Gastroesophageal sphincter (tissue), 3 donors: ENCODE results near the gene CCDC57.

ENCODE experiments used
- EP300 ChIP-seq: sonication (generic); formaldehyde crosslinking; IDR thresholded peaks from one replicate; pipeline ENCODE4 v1.6.1; 2017; ENCODE audit warnings: antibody characterized with exemption, mild to moderate bottlenecking
- POLR2A ChIP-seq, 2 donors: fragments of 450-650 bp; IDR thresholded peaks; one replicate each; pipeline ENCODE4 v1.6.1; 2017; ENCODE audit warnings: antibody characterized with exemption in 2 of 2, mild to moderate bottlenecking in 2 of 2, moderate library complexity in 1 of 2
- TF ChIP-seq, protein P1 (sequence below), 4 experiments: fragments of 200-600 bp in 2 of 4; fragments of 450-650 bp in 2 of 4; sonication (generic) in 1 of 4; IDR thresholded peaks; one replicate each; pipeline ENCODE4 v1.5.1; 2017 to 2019; ENCODE audit warnings: antibody characterized with exemption in 4 of 4, mild to moderate bottlenecking in 2 of 4, moderate library complexity in 2 of 4

DNA sequence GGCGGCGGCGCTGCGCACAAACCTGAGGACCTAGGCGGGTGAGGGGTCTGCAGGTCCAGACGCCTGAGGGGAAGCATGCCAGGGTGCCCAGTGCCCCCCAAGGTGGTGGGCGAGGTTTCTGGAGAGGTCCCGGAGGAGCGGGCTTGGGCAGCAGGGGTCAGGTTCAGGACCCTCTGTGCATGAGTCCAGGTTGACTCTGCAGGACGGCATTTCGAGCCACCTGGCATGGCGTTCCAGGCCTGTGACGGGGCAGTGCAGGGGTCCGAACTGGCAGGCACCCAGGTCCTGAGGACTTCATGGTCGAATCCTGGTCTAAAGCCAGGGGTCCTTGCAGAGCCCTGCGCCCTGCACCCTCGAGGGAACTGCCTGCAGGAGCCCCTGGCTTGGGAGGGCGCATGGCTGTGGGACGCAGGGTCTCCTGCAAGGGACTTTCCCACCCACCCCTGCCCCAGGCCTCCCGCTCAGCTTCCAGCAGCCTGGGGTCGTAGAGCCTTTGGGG is 19.7 kb upstream of the CCDC57 start:
- TF ChIP-seq EP300 (no peak), POLR2A (IDR thresholded peaks at IDR 0.05) (no peak)
- TF ChIP-seq, protein P1, sequence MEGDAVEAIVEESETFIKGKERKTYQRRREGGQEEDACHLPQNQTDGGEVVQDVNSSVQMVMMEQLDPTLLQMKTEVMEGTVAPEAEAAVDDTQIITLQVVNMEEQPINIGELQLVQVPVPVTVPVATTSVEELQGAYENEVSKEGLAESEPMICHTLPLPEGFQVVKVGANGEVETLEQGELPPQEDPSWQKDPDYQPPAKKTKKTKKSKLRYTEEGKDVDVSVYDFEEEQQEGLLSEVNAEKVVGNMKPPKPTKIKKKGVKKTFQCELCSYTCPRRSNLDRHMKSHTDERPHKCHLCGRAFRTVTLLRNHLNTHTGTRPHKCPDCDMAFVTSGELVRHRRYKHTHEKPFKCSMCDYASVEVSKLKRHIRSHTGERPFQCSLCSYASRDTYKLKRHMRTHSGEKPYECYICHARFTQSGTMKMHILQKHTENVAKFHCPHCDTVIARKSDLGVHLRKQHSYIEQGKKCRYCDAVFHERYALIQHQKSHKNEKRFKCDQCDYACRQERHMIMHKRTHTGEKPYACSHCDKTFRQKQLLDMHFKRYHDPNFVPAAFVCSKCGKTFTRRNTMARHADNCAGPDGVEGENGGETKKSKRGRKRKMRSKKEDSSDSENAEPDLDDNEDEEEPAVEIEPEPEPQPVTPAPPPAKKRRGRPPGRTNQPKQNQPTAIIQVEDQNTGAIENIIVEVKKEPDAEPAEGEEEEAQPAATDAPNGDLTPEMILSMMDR (IDR thresholded peaks at IDR 0.05): no peak
